GM03348 (cell line): Measurements from ENCODE around the gene AGER.
A peak's percentile ranks its signal among the peaks of the same experiment; 100 is the strongest.
"Not testable (repeated sequence)": the region's sequence is repeated elsewhere in the genome, so short reads cannot be mapped to it uniquely, and the experiment has no call there.

Experiments
- DNase-seq: peaks from one replicate; pipeline ENCODE4 v3.0.0; 2012; ENCODE audit warnings: low spot score

The AGER gene

DNA sequence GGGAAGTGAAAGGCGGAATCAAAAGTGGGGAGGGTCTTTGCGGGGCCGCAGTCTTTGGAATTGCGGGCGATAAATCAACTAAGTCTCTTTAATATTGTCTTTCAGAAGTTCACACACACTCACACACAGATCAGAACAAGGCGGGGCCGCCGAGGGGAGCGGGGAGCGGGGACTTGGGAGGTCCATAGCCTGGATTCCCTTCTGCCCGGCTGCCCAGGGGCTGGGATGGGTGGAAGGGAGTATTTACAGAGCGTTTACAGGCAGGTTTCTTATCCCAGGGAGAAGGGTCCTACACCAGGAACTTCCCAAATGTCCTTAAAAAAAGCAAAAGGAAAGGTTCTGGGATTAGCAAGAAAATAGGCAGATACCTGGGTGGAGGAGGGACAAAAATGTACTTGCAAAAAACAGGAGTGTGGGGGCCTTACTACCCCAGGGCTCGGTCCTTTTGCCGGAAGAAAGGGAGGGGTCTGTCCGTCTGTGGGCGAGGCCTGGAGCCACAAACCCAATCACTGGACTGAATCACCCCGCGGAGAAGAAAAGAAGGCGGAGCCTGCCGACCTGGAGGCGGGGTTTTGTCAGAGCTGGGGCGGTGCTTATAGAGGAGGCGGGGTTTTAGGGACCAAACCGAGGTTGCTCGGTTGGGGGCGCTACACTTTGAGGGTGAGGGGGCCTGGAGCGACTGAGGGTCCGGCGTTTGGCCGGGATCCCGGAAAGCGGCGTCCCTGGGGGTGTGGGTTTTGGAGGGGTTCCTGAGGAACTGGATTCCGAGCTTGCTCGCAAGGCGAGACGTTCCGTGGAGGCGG lies 35.6 kb downstream of the AGER start:
- no peak for DNase-seq

- no peak for DNase-seq
Observed at GRCh38 chr6:32147401-32148132, 36.5 kb downstream of the AGER start.

DNA sequence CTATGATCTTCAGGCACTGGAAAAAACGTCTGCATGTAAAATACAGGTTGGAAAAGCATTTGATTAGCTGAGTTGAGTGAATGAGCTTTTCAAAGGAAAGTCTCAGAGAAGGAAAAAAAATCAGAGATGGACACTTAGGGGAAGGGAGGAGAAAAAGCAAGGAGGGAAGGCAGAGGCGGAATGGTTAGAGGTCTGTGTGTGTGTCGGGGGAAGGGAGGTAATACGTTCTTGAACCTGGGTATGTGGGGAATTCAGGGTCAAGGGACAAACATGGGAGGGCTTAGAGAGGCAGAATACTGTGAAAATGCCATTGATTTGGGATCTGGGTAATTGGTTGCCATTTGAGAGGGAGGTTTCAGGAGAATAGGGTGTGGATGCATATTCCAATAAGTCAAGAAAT lies 37.4 kb downstream of the AGER start:
- DNase-seq = no peak

DNA sequence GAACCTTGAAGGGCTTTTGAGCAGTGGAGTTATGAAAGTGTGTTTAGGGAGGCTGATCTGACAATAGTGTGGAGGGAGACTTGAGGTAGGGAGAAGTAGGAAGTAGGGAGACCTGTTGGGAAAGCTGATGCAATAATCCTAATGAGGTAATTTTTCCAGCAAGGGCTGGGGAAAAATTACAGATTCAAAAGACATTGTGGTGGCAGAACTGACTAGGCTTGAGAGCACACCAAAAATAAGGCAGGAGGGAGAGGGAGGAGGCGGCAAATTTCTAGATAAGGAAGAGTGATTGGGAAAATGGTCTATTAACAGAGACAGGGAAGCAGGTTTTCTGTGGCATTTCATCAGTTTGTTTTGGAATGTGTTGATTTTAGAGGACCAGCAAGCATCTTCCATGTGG lies 37.8 kb downstream of the AGER start:
- no peak for DNase-seq

GRCh38 chr6:32144238-32144637 lies 39.8 kb downstream of the AGER start:
- DNase-seq = not testable (repeated sequence)

DNA sequence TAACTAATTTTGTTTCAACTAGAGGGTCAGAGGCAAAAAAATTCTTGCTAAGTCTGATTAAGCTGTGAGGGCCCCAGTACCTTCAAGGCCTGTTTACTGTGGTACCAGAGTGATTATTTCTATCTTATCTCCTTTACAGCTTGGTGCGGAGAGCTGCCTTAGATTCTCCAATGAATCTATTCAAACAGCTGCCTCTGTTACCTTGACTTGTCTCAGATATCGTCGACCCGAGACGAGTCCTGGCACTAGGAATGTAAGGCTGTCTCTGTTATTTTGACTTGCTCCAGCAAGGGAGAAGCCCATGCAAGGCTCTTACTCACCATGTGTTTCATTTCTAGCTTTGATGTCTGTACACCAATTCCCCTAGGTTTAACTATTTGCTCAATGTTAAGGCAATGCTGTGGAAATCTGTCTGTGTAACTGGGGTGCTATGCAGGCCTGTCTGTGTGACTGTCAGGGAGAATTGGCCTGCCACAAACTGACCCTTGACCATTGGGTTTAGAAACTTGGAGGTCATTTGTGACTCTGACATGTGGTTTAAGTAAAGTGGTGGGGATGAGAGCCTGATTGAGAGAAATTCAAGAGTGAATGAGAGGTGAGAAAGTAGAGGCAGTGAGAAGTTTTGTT lies 43.5 kb downstream of the AGER start:
- DNase-seq = no peak

DNA sequence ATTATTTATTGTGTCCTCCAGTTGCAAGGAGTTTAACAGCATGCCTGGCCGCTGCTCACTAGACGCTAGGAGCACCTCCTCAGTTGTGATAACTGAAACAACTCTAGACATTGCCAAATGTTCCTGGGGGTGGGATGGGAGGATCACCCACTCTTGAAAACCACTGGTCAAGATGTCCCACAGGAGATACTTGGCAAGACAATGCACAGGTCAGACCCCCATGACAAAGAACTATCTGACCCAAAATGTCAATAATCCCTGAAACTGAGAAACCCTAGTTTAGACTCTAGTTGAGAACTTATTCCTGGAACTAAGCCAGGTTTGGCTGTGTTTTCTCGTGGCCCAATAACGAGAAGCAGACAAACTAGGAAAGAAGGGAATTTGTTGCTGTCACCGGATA lies 44.5 kb downstream of the AGER start:
- no peak for DNase-seq

- no peak for DNase-seq
Observed at GRCh38 chr6:32137454-32137853, 46.6 kb downstream of the AGER start.

- peak; percentile 53 for DNase-seq
Observed at GRCh38 chr6:32133786-32134185, 50.3 kb downstream of the AGER start.

DNA sequence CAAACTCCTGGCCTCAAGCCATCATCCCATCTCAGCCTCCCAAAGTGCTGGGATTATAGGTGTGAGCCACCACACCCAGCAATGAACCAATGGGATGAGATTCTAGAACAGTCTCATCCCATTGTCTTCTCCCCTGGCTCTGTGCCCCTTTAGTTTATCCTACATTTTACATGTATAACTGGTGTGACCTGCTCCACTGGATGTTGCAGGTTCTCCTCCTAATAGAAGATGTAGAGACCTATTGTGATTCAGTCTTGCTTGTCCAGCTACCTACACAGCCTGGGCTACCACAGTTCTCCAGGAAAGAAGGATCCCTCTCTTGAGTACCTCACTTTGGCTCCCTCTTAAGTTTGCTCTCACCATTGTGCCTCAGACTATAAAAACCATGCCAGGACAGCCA lies 51.9 kb downstream of the AGER start:
- DNase-seq = no peak

- no peak for DNase-seq
Observed at GRCh38 chr6:32131439-32131948, 52.6 kb downstream of the AGER start.
